Activated CD4-positive, alpha-beta T cell treated with anti-CD3 and anti-CD28 coated beads, Interleukin-10, Interleukin-2, amounts not matched to agents 100 ng/mL and 50 ng/mL, durations not matched to agents 16 hours and 8 hours (primary cell): ENCODE data around the gene NOP53.
"Not testable (repeated sequence)": the region's sequence is repeated elsewhere in the genome, so short reads cannot be mapped to it uniquely, and the experiment has no call there.

ENCODE experiments used
- DNase-seq: peaks from one replicate; pipeline ENCODE4 v3.0.0-alpha.2; 2020

The NOP53 gene

DNA sequence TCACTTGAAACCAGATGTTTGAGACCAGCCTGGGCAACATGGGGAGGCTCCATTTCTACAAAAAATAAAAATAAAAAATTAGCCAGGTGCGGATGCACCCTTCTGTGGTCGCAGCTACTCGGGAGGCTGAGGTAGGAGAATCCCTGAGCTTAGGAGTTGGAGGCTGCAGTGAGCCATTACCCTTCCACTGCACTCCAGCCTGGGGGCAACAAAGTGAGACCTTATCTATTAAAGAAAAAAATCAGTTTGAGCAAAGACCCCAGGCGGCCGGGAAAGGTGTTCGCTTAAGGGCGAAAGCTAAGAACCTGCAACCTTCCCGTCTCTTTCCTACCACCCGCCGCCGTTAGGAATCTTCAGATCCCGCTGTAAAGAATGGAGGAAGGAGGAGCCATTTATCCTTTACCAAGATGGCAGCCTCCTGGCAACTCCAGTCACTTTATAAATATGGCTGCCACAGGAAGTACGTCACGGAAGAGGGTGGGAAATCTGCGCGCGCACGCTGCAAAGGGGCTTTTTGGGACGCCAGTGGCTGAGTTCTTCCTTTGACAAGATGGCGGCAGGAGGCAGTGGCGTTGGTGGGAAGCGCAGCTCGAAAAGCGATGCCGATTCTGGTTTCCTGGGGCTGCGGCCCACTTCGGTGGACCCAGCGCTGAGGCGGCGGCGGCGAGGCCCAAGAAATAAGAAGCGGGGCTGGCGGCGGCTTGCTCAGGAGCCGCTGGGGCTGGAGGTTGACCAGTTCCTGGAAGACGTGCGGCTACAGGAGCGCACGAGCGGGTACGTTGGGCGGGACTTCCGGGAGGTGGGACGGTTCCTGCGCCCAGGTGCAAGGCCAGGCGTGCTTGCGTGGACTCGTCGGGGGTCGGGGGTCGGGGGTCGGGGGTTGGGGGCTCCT lies at the start of gene NOP53:
Gene NOP53 (plus strand): TSS at position 537 of the 892 bp plus-strand sequence. CDS start 14 bp downstream, at position 551.
- DNase-seq, result peak; percentile 98

DNA sequence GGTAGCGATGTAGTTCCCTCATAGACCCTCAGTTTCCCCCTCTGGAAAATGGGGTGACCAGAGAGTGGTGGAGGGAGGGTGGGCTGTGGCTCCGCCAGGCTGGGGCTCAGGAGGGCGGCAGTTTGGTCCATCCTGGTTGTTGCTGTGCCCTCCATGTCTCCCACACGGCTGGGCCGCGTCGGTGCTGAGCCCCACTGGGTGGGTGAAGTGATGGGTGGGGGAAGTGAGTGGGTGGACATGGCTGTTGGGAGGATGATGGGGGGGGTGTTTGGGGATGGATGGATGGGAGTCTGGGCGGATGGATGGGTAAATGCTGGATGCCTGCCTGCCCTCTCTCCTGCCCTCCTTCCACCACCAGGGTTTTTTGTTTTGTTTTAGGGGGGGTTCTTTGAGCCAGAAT lies 48.7 kb upstream of the NOP53 start:
- no peak for DNase-seq

DNA sequence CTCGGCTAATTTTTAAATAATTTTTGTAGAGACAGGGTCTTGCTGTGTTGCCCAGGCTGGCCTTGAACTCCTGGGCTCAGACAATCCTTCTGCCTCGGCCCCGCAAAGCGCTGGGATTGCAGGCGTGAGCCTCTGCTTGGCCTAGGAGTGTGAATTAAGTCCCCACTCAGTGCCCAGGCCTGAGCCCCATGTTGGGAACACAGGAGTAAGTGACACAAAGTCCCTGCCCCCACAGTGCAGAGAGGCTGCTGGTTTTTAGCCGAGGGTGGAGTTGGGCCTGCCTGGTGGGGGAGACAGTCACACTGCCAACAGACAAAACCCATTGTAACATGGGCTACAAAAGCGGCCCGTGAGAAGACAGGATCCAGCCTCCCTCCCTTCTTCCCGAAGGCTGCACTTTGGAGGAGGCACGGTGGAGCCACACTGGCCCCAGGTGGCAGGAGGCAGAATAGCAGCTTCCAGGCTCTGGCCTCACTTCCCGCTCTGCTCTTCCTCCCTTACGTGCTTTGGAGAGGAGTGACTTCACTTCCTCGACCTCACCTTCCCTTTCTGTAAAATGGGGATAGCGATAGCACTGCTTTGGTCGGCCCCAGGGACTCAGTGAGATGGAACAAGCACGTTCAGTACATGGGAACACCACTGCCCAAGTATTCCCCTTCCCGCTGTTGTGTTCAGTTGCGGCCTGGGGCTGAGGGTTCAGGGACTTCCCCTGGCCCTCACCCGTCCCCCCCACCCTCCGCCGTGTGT lies 47.3 kb upstream of the NOP53 start:
- peak; percentile 71 for DNase-seq

DNA sequence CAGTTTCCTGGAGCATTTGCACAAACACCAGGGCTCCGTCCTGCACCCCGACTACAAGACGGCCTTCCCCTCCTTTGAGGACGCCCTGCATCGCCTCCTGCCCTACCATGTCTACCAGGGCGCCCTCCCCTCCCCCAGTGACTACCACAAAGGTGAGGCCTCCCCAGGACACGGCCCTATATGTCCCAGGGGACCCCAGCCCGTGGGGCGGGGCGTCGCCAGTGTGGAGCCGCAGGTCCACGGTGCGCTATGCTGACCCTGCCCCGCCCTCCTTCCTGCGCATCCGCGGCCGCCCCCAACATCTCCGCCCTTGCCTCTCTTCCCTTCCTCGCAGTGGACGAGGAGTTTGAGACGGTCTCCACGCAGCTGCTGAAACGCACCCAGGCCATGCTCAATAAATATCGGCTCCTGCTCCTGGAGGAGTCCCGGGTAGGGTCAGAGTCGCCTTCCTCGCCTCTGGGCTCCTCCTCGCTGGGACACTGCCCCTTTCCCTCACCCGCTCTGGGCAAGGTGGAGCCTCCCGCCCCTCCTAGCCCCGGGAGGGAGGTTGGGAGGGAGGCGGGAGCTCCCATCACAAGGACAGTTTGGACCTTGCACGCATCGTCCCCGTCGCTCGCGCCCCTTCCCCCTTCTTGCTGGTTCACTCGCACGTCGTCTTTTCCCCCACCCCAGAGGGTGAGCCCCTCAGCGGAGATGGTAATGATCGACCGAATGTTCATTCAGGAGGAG lies 46.6 kb upstream of the NOP53 start:
- DNase-seq, result no peak

DNA sequence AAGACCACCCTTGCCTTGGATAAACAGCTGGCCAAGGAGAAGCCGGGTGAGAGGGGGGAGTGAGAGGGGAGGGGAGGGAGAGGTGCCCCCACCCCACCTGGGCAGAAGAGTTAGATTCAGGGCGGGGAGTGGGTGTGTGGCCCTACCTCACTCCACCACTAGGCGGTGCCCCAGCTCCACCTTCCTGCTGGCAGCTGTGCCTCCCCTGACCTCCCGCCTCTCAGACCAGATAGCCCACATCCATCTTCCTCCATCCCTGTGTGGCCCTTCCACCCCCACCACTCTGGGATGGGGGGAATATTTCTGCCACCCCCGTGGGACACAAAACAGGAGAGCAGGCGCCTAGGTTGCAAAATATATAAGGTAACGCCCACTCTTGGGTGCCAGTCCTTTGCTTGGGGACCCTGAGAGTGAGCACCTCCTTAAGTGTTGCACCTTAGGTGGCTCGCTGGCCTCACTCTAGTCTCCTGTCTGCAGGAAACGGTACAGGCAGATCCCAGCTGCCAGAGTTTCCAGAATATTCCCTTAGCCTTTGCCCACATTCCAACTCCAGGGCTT lies 45.9 kb upstream of the NOP53 start:
- DNase-seq, result peak; percentile 60

DNA sequence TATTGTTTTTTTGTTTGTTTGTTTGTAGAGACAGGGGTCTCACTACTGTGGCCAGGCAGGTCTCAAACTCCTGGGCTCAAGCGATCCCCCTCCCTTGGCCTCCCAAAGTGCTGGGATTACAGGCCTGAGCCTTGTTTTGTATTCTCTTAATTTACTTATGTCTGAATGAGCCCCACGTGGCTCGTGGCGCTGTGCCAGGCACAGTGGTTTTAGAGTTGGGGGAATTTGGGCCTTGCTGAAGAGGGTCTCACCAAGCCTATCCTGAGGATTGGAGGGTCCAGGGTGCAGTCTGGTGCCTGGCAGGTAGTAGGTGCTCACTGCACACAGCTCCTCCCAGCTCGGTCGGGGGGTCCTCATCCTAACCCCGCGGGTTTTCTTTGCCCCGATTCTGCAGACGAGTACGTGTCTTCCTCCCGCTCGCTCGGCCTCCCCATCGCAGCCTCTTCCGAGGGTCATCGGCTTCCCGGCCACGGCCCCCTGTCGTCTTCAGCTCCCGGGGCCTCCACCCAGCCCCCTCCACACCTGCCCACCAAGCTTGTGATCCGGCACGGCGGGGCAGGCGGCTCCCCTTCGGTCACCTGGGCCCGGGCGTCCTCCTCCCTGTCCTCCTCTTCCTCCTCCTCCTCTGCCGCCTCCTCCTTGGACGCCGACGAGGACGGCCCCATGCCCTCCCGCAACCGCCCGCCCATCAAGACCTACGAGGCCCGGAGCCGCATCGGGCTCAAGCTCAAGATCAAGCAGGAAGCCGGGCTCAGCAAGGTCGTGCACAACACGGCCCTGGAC lies 44.2 kb upstream of the NOP53 start:
- DNase-seq, result no peak

DNA sequence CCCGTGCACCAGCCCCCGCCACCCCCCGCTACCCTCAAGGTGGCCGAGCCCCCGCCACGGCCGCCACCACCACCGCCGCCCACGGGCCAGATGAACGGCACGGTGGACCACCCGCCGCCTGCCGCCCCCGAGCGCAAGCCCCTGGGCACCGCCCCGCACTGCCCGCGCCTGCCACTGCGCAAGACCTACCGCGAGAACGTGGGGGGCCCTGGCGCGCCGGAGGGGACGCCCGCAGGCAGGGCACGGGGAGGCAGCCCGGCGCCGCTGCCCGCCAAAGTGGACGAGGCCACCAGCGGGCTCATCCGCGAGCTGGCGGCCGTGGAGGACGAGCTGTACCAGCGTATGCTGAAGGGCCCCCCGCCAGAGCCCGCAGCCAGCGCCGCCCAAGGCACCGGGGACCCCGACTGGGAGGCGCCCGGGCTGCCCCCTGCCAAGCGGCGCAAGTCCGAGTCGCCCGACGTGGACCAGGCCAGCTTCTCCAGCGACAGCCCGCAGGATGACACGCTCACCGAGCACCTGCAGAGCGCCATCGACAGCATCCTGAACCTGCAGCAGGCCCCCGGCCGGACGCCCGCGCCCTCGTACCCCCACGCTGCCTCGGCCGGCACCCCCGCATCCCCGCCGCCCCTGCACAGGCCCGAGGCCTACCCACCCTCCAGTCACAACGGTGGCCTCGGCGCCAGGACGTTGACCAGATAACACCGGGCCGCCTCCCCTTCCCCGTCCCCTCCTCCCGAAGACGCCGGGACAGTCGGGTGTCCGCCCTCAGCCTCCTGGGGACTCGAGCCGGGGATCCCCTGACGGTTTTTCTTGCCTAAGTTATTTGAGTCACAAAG lies 43.4 kb upstream of the NOP53 start:
- DNase-seq, result no peak

DNA sequence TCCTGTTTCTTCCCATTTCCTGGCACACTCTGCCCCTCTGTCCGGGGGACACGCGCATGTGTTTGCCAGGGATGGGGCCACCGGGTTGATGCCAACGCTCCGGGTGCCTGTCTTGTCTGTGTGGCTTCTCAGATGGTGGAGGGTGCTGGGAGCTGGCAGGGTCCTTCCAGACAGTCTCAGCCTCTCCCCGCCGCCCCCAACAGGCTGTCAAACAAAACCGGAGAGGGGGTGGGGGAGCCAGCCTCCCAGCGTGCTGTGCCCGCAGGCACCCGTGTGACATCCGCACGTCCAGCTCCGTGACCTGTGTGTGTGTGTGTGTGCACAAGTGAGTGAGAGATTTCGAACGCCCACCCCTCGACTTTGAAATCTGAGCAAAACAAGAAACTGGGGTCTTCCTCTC lies 42.7 kb upstream of the NOP53 start:
- no peak for DNase-seq

DNA sequence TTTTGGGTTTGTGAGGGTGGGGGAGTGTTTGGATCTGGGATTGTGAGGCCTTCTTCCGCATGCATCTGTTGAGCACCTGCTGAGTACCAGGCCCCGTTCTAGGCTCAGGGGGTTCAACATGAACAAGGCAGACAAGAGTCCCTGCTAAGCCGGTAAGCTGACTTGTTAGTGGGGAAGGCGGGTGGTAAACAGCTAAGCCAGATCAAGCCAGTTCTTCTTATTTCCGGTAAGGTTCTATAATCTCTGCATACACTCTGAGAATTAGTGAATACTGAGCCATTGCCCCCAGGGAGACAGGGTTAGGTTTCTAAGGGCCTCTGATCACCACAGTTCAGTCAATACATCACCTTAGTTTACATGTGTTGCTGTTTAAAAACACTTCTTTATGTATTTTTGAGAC lies 42.0 kb upstream of the NOP53 start:
- DNase-seq, result no peak

DNA sequence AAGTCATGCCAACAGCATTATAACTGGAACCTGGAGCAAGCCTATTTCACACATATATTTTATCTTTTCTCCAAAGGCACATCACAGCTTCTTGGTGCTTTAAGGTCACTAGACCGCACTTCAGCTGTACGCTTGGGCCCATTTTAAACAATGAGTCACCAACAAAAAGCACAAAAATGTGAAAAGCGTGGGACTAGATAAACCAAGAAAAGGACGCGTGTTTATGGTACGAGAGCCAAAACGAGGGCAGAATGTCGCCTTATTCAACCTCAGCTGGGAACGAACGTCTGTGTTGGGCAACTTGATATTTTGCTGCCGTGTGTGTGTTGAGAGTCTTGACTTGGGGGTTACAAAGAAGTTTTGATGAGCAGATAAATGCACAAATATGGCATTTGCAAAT lies 41.3 kb upstream of the NOP53 start:
- DNase-seq, result no peak

DNA sequence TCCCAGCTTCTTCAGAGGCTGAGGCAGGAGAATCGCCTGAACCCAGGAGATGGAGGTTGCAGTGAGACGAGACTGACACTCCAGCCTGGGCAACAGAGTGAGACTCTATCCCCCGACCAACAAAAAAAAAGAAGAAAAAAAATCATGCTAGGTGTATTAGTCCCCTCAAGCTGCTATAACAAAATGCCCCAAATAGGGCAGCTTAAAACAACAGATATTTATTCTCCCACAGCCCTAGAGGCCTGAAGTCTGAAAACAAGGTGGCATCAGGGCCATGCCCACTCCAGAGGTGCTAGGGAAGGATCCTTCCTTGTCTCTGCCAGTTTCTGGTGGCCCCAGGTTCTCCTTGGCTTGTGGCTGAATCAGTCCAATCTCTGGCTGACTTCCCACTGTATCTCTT lies 40.7 kb upstream of the NOP53 start:
- no peak for DNase-seq

DNA sequence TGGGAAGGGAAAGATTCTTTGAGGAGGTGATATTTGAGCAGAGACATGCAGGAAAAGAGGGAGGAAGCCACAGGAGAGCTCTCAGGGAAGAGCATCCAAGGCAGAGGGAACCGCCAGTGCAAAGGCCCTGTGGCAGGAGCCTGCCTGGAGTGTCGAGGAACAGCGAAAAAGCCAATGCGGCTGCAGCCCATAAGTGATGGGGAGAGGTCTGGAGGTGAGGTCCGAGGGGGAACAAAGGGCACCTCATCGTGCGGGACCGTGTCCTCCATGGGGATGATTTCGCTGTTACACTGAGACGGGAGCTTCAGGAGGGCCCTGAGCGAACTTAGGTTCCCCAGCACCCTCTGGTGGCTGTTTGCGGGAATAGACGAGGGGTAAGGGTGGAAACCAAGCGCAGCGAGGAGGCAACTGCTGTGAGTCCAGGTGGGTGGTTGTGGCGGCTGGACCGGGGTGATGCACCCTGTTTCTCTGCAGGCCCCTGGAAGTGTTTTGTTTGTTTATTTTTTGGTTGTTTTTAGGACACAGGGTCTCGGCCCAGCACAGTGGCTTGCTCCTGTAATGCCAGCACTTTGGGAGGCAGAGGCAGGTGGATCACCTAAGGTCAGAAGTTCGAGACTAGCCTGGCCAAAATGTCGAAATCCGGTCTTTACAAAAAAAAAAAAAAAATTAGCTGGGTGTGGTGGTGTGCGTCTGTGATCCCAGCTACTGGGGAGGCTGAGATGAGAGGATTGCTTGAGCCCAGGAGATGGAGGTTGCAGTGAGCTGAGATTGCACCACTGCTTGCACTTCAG lies 38.0 kb upstream of the NOP53 start:
- peak; percentile 86 for DNase-seq

DNA sequence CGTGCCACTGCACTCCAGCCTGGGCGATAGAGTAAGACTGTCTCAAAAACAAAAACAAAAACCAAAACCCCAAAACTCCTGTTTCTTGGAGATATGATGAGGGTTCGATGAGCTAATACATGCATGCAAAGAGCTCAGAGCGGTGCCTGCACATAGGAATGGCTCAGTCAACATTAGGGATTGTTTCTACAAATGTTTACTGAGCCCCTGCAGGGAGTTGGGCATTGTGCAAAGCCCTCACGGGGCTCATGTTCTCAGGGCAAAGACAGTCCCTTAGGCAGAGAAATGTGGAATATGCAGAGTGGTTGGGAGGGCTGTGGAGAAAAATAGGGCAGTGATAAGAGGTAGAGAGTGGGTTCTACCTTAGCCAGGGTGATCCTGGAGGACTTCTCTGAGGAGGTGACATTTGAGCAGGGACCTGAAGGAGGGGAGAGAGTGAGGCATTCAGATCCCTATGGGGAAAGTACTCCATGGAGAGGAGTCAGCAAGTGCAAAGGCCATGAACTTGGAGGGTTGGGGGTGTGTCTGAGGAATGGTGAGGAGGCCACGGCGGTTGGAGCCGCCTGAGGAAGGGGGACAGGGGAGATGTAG lies 33.6 kb upstream of the NOP53 start:
- no peak for DNase-seq

DNA sequence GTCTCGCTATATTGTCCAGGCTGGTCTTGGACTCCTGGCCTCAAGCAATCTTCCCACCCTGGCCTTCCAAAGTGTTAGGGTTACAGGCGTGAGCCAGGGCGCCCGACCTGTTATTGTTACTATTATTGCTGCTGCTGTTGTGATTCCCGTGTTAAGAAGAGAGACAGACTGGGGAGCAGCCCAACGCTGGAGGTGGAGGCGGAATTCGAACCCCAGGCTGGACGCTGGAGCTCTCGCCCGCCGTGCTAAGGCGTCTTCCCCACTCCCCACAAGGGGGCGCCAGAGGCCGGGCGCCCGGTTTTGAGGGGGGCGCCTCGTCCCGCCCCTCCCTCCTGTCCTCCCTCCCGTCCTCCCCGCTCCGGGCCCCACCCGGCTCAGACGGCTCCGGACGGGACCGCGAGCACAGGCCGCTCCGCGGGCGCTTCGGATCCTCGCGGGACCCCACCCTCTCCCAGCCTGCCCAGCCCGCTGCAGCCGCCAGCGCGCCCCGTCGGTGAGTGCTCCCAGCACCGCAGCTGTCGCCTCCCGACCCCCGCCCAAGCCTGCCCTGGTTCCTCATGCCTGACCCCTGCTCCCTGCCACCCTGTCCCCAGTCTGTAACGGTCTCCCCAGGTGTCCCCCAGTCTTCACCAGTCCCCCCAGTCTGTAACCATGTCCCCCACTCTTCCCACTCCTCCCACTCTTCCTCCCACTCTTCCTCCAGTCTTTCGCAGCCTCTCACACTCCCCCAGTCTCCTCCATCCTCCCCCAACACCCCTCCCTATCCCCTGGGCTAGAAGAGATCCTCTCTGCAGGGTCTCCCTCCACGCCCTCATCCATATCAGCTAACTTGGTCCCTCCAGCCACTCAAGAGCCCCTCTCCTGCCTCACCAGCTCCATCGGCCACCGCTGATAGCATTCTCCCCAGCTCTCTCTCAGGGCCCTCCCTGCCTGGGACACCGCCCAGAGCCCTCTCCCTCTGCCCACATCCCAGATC lies 32.0 kb upstream of the NOP53 start, which contains the start of gene EHD2:
Gene EHD2 (plus strand): TSS at position 377 of the 976 bp plus-strand sequence. CDS start 3,191 bp downstream, outside the sequence.
- DNase-seq, result peak; percentile 47

DNA sequence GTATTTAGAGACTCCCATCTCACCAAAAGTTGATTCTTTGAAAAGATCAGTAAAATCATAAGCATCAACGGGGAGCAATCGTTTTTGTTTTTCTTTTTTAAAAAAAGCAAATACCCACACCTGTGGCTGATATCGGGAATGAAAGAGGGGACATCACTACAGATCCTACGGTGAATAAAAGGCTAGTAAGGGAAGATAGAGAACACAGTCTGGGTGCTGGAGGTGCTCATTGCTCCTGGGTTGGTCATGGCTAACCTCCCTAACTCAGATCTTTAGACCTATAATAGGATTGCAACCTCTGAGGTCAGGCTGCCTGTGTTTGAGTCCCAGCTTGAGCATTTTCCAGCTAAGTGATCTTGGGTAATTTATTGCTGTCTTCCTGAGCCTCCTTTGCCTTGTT lies 31.0 kb upstream of the NOP53 start:
- DNase-seq, result no peak

DNA sequence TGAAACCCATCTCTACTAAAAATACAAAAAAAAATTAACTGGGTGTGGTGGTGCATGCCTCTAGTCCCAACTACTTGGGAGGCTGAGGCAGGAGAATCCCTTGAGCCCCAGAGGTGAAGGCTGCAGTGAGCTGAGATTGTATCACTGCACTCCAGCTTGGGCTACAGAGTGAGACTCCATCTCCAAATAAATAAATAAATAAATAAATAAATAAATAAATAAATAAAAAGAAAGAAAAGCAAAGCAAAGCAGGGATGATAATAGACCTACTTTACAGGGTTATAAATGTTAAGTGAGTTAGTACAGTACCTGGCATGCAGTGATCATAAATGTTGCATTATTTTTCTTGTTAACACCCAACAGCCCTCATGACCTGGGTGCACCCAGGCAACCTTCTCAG lies 30.5 kb upstream of the NOP53 start:
- not testable (repeated sequence) for DNase-seq

DNA sequence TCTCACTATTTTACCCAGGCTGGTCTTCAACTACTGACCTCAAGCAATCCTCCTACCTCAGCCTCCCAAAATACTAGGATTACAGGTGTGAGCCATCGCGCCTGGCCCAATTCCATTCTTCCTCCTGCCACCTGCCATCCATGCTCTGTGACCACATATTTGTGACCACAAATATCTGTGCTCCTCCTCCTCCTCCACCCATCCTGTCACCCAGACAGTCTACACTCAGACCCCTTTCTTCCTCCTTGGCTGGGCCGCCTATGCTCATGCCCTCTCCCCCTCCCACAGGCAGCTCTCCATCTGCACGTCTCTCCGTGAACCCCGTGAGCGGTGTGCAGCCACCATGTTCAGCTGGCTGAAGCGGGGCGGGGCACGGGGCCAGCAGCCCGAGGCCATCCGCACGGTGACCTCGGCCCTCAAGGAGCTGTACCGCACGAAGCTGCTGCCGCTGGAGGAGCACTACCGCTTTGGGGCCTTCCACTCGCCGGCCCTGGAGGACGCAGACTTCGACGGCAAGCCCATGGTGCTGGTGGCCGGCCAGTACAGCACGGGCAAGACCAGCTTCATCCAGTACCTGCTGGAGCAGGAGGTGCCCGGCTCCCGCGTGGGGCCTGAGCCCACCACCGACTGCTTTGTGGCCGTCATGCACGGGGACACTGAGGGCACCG lies 28.9 kb upstream of the NOP53 start:
- DNase-seq, result no peak

DNA sequence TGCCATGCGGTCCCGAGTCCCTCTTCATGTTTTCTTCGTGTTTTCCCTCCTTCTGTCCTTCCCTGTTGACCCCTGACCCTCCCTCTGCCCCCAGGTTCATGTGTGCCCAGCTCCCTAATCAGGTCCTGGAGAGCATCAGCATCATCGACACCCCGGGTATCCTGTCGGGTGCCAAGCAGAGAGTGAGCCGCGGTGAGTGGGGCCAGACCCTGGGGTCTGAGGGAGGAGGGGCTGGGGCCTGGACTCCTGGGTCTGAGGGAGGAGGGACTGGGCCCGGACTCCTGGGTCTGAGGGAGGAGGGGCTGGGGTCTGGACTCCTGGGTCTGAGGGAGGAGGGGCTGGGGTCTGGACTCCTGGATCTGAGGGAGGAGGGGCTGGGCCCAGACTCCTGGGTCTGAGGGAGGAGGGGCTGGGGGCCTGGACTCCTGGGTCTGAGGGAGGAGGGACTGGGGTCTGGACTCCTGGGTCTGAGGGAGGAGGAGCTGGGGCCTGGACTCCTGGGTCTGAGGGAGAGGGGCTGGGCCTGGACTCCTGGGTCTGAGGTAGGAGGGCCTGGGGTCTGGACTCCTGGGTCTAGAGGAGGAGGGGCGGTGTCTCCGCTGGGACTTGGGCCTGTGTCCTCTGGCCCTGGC lies 26.8 kb upstream of the NOP53 start:
- DNase-seq, result not testable (repeated sequence)
